Measurements from ENCODE around the gene DTX3.
"Not testable (repeated sequence)": the region's sequence is repeated elsewhere in the genome, so short reads cannot be mapped to it uniquely, and the experiment has no call there.

The DTX3 gene

GRCh38 chr12:57583008-57583831 is 21.4 kb upstream of the DTX3 start:
- peak; percentile 87 for DNase-seq

- no peak for DNase-seq
Measured at GRCh38 chr12:57584050-57584449, 20.6 kb upstream of the DTX3 start.

DNA sequence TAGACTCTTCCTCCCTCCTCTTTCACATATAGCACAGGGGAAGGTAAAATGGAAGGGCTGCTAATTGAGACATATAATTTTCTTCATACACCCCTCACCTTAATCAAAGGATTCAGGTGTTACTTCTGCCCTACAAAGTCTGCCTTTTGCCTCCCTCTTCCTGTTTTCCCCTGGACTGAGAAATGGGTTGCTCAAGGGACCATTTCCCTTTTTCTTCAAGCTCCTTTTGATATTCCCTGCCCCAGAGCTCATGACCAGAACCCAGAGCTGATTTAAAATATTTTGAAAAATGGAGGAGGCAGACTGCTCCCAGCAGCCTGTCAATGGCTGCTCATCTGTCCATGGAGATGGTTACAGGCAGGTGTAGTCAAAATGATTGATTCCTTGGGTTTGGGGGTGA is 19.9 kb upstream of the DTX3 start:
- DNase-seq: no peak

DNA sequence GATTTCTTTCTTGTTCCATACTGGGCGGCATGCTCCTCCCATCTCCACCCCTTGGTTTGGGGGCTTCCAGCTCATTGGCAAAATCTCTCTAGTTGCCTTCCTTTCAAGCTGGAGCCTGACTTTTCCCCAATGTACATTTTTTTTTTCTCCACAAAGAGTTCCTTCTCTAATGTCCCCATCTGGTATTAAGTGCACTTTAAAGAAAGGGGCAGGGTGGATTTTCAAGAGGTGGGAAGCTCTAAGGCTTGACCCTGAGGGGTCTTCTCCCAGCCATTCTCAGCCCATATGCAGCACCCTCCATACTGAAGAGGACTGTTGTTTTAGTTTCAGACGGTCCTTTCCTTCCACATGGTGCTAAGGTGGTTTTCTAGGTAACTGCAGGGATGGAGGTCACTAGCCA is 19.5 kb upstream of the DTX3 start:
- DNase-seq: no peak

DNA sequence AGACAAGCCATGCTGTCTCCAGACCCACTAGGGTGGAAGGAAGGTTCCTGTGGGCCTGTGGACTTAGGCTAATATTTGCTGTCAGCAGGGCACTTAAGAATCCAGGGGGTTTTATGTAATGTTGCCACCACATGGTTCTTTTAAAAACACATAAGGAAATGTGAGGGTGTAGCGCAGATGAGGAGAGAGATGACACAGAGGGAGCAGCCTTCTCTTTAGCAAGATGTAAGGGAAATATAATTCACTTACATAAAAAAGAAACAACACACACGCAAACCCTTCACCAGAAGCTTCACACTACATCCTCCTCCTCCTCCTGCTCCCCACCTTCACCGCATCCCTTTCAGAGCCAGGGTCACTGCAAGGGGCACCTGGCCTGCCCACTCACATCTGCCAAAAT is 18.5 kb upstream of the DTX3 start:
- DNase-seq: no peak

GRCh38 chr12:57586832-57587429 is 17.7 kb upstream of the DTX3 start:
- DNase-seq: no peak

- not testable (repeated sequence) for DNase-seq
Measured at GRCh38 chr12:57588951-57589610, 15.5 kb upstream of the DTX3 start.

DNA sequence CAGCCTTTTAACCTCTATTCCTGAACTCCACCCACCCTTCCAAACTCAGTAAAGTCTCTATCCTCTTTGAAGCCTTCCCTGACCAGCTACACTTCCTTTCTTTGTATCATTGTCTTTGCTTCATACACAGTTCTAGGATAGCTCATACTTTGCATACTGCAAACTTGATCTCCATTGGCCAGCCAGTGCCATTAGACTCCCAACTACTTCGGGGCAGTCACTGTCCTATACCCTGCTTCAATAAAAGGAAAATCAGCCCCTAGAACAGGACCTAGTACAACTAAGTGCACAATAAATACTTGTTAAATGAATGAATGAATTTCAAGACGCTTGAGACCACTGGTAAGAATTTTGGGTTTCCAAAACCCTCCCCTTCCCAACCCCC is 14.2 kb upstream of the DTX3 start:
- DNase-seq: no peak

DNA sequence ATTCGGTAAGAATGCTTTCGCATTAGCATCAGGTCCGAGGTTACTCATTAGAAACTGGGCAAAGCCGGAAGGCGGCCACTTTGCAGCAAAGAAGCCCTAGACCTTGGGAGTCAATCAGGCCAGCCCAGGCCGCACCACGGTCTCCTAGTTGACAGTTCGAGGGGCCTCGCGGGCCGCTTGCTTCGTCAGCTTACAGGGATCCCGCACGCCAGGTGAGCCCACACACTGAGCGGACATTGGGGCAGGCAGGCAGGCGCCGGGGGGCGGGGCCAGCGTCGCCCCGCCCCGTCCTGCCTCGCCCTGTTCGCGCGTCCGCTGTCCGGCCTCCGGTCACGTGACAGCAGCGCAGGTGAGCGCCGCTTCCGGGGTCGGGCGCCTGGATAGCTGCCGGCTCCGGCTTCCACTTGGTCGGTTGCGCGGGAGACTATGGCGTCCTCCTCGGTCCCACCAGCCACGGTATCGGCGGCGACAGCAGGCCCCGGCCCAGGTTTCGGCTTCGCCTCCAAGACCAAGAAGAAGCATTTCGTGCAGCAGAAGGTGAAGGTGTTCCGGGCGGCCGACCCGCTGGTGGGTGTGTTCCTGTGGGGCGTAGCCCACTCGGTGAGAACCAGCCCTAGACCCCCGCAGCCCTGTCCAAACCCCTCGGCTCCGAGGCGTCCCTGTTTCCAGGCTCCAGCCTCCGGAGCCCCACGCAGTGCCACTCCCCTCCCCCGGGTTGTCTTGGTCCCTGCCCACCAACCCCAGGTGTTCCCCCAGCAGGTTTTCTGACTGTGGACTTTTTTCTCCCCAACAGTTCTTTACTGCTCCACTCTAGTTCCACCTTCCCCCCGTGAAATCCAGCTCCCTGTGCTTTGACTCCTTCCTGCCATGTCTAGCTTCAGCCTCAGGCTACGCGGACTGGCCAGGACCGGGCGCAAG is 13.5 kb upstream of the DTX3 start, which contains the start of gene PIP4K2C:
PIP4K2C (plus strand) TSS at position 329 of the 918 bp plus-strand sequence; CDS start at position 427, 98 bp downstream.
- DNase-seq: peak; percentile 87

- no peak for DNase-seq
Measured at GRCh38 chr12:57591782-57592325, 12.8 kb upstream of the DTX3 start.

GRCh38 chr12:57592551-57593165 is 12.0 kb upstream of the DTX3 start:
- DNase-seq: no peak

- DNase-seq: no peak
Measured at GRCh38 chr12:57593187-57593586, 11.4 kb upstream of the DTX3 start.

DNA sequence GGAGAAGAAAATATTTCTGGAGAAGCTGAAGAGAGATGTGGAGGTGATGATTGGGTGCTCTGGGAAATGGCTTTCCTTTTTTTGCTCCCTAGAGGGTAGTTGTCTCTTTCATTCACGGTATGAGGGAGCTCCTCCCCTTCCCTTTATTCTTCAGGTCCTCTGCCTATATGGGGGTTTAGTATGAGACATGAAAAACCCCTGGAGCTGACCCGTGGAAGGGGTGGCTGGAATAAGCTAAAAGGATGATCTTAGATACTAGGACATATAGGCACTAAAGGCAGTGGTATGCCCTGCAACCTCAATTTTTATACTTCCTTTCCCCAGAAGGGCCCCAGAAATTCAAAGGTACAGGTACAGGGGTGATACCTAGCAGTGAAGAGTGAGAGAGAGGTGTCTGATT is 4.2 kb upstream of the DTX3 start:
- no peak for DNase-seq

- no peak for DNase-seq
Measured at GRCh38 chr12:57602544-57602943, 2.1 kb upstream of the DTX3 start.

GRCh38 chr12:57603324-57603723 is 1.3 kb upstream of the DTX3 start:
- peak; percentile 26 for DNase-seq

- no peak for DNase-seq
Measured at GRCh38 chr12:57603815-57604453, 690 bp upstream of the DTX3 start.

DNA sequence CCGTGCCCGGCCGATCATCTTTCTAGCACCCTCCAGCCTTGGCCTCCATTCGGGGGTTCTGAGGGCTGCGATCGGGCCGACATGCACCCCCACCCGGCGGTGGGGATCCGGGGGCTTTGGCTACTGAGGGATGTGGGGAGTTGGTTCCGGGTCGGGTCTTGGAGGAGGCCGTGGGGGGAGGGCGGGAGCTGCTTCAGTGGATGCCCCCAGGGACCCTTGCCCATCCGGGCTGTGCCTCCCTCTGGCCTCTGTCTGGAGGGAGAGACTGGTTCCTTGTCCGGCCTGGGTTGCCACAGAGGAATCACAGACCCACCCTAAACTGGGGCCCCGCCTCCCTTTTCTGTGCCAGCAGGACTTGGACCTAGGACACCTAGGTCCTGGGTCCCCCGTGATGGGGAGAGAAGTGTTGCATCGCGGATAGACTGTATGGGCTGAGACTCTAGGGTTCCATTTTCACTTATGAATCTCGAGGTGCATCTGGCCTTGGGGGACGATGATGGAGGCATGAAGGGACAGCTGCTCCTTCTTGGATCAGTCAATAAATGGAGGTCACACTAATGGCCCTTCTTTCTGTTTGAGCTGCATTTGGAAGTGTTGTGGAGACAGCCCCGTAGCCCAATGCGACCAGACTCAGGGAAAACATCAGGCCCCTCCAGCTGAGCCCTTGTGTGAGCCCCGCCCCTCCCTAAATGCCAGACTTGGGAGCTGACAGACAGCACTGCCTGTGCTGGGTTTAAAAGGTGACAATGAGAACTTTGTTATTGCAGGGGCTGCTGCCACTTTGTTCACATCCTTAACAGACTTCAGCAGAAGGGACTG is 577 bp downstream of the DTX3 start:
- no peak for DNase-seq

DNA sequence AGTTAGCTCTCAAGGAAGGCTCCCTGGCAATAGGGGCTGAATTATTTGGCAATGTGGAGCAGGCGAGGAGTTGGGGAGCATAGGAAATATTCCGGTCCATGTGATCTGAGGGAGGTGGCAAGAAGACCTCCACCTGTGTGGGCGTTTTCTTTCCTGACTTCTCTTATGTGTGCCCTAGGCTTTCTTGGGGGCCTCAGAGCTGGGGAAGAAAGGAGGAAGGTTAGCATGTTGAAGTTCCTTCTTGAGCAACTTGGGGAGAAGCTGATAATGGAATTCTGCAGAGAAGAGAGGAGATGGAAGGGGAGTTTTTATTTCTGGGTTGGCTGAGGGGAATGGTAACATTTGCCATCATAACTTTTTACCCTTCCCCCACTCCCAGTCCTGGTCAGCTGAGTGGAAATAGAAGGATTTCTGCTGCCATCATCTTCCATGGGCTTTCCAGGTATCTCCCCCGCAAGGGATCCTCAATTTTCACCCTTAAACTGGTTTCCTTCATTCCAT is 1.2 kb downstream of the DTX3 start:
- no peak for DNase-seq

- no peak for DNase-seq
Measured at GRCh38 chr12:57606399-57606798, 1.8 kb downstream of the DTX3 start.

- DNase-seq: no peak
Measured at GRCh38 chr12:57606821-57607220, 2.2 kb downstream of the DTX3 start.

Data from CD4-positive, alpha-beta T cell treated with Interleukin-17A for 1 hour (primary cell).